Transverse colon (tissue), 4 donors: Measurements from ENCODE around the gene MYOM3. TPM values are rescaled to one million over a fixed set of nuclear protein-coding genes. Genes with fewer than 3 reads are reported as not detected.
"Not testable (repeated sequence)": the region's sequence is repeated elsewhere in the genome, so short reads cannot be mapped to it uniquely, and the experiment has no call there.

ENCODE experiments used
- DNase-seq: peaks from one replicate; pipeline ENCODE4 v3.0.0-alpha.2; 2019
- H3K27ac ChIP-seq, 4 donors: fragments of 200-600 bp; sonication (generic); 2 replicates each; pipeline ENCODE4 v1.5.1; 2016 to 2018; ENCODE audit warnings: inconsistent platforms in 4 of 4
- H3K27me3 ChIP-seq: fragments of 200-600 bp; sonication (generic); 2 replicates; pipeline ENCODE4 v1.5.1; 2017; ENCODE audit warnings: inconsistent platforms
- H3K36me3 ChIP-seq, 4 donors: fragments of 200-600 bp; sonication (generic); 2 replicates each; pipeline ENCODE4 v1.5.1; 2017 to 2019; ENCODE audit warnings: inconsistent platforms in 4 of 4
- H3K4me1 ChIP-seq, 4 donors: fragments of 200-600 bp; sonication (generic); 2 replicates each; pipeline ENCODE4 v1.5.1; 2017 to 2020; ENCODE audit warnings: inconsistent platforms in 4 of 4
- H3K4me3 ChIP-seq, 4 donors: fragments of 200-600 bp; sonication (generic); 1 replicate in 1 of 4; 2 replicates in 3 of 4; pipeline versions ENCODE4 v1.5.1 to v1.6.1; 2017 to 2019; ENCODE audit warnings: inconsistent platforms in 4 of 4
- H3K9me3 ChIP-seq, 2 donors: fragments of 200-600 bp; sonication (generic); 2 replicates each; pipeline ENCODE4 v1.5.1; 2017 to 2019; ENCODE audit warnings: inconsistent platforms in 2 of 2
- EP300 ChIP-seq: sonication (generic); formaldehyde crosslinking; IDR thresholded peaks from one replicate; pipeline ENCODE4 v1.6.1; 2017; ENCODE audit warnings: antibody characterized with exemption, low read depth
- POLR2A ChIP-seq: fragments of 450-650 bp; IDR thresholded peaks from one replicate; pipeline ENCODE4 v1.6.1; 2016; ENCODE audit warnings: antibody characterized with exemption, mild to moderate bottlenecking, moderate library complexity
- POLR2AphosphoS5 ChIP-seq, 3 donors: sonication (generic); formaldehyde crosslinking; IDR thresholded peaks; one replicate each; pipeline ENCODE4 v1.6.1; 2016; ENCODE audit warnings: antibody characterized with exemption in 3 of 3
- WGBS, 2 donors: methylation state at CpG; one replicate each; pipeline ENCODE4 v1.1.5; 2018; ENCODE audit warnings: low coverage in 1 of 2; 5-methylcytosine and 5-hydroxymethylcytosine counted together
- in situ Hi-C, 4 donors: fragments of 200-750 bp; cut with MboI; loops; one replicate each; pipeline versions ENCODE4 v1.15.0 to v1.15.1; 2017; ENCODE audit warnings: low sequenced_read_pairs in 3 of 4, low pct_ligation_motif_present in 1 of 4, low pct_unique_long_range_greater_than_20kb in 1 of 4
- intact Hi-C: fragments of 100-400 bp; cut with DNase I; formaldehyde crosslinking; loops from one replicate; pipeline ENCODE4 v1.15.1; 2023; ENCODE audit warnings: low total_unique reads
- total RNA-seq, 4 donors: library from RNA; depleted of rRNA; stranded (reverse); fragments of >200 nt; gene quantifications; one replicate each; pipeline ENCODE4 v1.1.0, GENCODE V29; 2016
- TF ChIP-seq, protein P1 (sequence below), 5 experiments: fragments of 200-600 bp in 3 of 5; fragments of 450-650 bp in 2 of 5; sonication (generic) in 3 of 5; IDR thresholded peaks; 1 replicate in 2 of 5; 2 replicates in 3 of 5; pipeline ENCODE4 v1.5.1; 2016 to 2017; ENCODE audit warnings: antibody characterized with exemption in 5 of 5, inconsistent platforms in 3 of 5, mild to moderate bottlenecking in 2 of 5, moderate library complexity in 1 of 5

MYOM3 gene
- total RNA-seq, 4 donors from 2014 or later: 0.60 to 7.5 (median 3.0) TPM

DNA sequence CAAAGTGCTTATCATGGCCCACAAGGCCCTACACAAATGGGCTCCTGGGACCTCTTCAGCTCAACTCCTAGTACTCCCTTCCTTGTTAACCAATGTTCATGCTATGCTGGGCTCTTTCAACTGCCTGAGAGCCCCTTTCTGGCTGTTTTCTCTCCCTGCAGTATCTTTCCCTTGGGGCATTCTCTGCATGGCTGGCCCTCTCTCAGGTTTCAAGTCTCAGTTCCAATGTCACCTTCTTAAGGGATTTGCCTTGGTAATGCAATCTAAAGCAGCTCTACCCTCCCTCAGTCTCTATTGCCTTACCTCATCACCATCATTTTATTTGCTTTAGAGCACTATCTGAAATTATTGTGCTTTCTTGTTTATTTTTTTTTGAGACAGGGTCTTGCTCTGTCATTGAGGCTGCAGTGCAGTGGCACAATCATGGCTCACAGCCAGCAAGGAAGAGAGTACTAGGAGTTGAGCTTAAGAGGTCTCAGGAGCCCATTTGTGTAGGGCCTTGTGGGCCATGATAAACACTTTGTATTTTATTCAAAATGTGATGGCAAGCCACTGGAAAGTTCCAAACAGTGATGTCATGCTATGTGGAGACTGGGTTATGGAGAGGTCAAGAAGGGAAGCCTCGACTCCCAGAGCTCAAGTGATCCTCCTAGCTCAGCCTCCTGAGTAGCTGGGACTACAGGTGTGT is 68.4 kb downstream of the MYOM3 start:
- Histone ChIP-seq H3K36me3 (no peaks in the 10 kb centered on the region), H3K9me3 (no peaks in the 10 kb centered on the region), H3K4me1 (peaks cover 0 to 16% (median 8%) of the 10 kb centered on the region in 4 donors), H3K27ac (no peak overlapping the region), H3K27me3 (no peaks in the 10 kb centered on the region), H3K4me3 (no peak overlapping the region)
- TF ChIP-seq POLR2A: no peak
- TF ChIP-seq, protein P1, sequence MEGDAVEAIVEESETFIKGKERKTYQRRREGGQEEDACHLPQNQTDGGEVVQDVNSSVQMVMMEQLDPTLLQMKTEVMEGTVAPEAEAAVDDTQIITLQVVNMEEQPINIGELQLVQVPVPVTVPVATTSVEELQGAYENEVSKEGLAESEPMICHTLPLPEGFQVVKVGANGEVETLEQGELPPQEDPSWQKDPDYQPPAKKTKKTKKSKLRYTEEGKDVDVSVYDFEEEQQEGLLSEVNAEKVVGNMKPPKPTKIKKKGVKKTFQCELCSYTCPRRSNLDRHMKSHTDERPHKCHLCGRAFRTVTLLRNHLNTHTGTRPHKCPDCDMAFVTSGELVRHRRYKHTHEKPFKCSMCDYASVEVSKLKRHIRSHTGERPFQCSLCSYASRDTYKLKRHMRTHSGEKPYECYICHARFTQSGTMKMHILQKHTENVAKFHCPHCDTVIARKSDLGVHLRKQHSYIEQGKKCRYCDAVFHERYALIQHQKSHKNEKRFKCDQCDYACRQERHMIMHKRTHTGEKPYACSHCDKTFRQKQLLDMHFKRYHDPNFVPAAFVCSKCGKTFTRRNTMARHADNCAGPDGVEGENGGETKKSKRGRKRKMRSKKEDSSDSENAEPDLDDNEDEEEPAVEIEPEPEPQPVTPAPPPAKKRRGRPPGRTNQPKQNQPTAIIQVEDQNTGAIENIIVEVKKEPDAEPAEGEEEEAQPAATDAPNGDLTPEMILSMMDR (IDR thresholded peaks at IDR 0.05): no peak
- no peak for TF ChIP-seq EP300
- TF ChIP-seq POLR2AphosphoS5 (IDR thresholded peaks at IDR 0.05): no peak
- no peak for DNase-seq
- intact Hi-C loops (no loop called here), in situ Hi-C loops (no loop called here)
- WGBS, 2 donors: 73% methylated on average over 1 of the region's 1 CpG; no CpG with 5 or more reads in 1 of the 2 donors

GRCh38 chr1:24042315-24042714 is 69.6 kb downstream of the MYOM3 start:
- no peak overlapping the region for H3K27ac ChIP-seq
- WGBS, 2 donors: 71 to 82% methylated on average over 2 to 4 of the region's 4 CpGs
- H3K9me3 ChIP-seq: no peaks in the 10 kb centered on the region
- TF ChIP-seq EP300: no peak
- no peak for TF ChIP-seq POLR2A
- no peak for TF ChIP-seq POLR2AphosphoS5 (IDR thresholded peaks at IDR 0.05)
- TF ChIP-seq, protein P1 (IDR thresholded peaks at IDR 0.05): no peak
- intact Hi-C loops (no loop called here), in situ Hi-C loops (no loop called here)
- no peaks in the 10 kb centered on the region for H3K27me3 ChIP-seq
- no peak overlapping the region for H3K4me3 ChIP-seq
- DNase-seq: no peak
- peaks cover 0 to 14% (median 8%) of the 10 kb centered on the region in 4 donors for H3K4me1 ChIP-seq
- no peaks in the 10 kb centered on the region for H3K36me3 ChIP-seq

DNA sequence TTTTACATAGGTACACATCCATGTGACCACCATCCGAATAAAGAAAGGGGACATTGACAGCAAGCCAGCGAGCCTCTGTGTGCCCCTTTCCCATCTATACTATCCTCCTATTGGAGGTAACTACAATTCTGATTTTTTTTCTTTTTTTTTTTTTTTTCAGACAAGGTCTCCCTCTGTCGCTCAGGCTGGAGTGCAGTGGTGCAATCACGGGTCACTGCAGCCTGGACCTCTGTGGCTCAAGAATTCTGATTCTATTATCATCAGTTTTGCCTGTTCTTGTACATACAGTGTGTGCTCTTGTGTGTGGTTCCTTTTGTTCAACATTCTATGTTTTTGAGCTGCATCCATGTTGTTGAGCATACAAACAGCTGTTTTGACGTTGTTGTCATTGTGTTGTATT is 75.8 kb downstream of the MYOM3 start:
- 86 to 94% methylated on average over 2 to 5 of the region's 5 CpGs for WGBS, 2 donors
- H3K4me3 ChIP-seq: no peak overlapping the region
- H3K36me3 ChIP-seq: no peaks in the 10 kb centered on the region
- DNase-seq: no peak
- TF ChIP-seq EP300 (no peak), POLR2AphosphoS5 (IDR thresholded peaks at IDR 0.05) (no peak), POLR2A (no peak)
- TF ChIP-seq, protein P1 (IDR thresholded peaks at IDR 0.05): no peak
- no peaks in the 10 kb centered on the region for H3K4me1 ChIP-seq
- H3K27ac ChIP-seq: no peak overlapping the region
- no peaks in the 10 kb centered on the region for H3K9me3 ChIP-seq
- intact Hi-C loops (no loop called here), in situ Hi-C loops (no loop called here)
- H3K27me3 ChIP-seq: no peaks in the 10 kb centered on the region

- intact Hi-C loops: no loop called here
- DNase-seq: no peak
Observed at GRCh38 chr1:24032981-24033380, 79.0 kb downstream of the MYOM3 start.

DNA sequence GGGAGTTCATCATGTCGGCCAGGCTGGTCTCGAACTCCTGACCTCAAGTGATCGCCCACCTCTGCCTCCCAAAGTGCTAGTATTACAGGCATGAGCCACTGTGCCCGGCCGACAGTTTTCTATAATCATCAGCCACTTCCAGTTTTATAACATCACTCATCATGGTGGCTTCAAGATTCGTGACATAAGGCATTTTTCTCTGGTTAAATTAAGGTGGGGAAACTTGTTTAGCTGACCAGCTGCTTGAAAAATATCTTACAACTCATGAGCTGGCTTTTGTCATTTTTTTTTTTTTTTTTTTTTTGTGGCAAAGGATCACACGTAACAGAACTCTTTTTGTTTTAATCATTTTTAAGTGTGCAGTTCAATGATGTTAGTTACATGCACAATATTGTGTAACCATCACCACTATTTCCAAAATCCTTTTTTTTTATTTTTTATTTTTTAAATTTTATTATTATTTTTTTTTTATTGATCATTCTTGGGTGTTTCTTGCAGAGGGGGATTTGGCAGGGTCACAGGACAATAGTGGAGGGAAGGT is 80.9 kb downstream of the MYOM3 start:
- H3K27me3 ChIP-seq, H3K4me1 ChIP-seq, in situ Hi-C loops, H3K9me3 ChIP-seq, intact Hi-C loops, H3K4me3 ChIP-seq, DNase-seq, H3K36me3 ChIP-seq, H3K27ac ChIP-seq: not testable (repeated sequence)
- 68% methylated on average over 7 of the region's 7 CpGs for WGBS, 2 donors

More at GRCh38 chr1:24032981-24033380, 79.0 kb downstream of the MYOM3 start:
- WGBS, 2 donors: 75 to 76% methylated on average over 5 of the region's 5 CpGs
- Histone ChIP-seq H3K27ac (no peak overlapping the region), H3K36me3 (no peaks in the 10 kb centered on the region), H3K4me3 (no peak overlapping the region), H3K9me3 (no peaks in the 10 kb centered on the region), H3K4me1 (peaks cover 0 to under 1% (median 0%) of the 10 kb centered on the region in 4 donors), H3K27me3 (no peaks in the 10 kb centered on the region)
- TF ChIP-seq EP300 (no peak), POLR2A (no peak), POLR2AphosphoS5 (IDR thresholded peaks at IDR 0.05) (no peak)
- TF ChIP-seq, protein P1 (IDR thresholded peaks at IDR 0.05): no peak
- in situ Hi-C loops: no loop called here
